Ovary (tissue), 9 donors: ENCODE measurements around the gene CCR5AS. TPM values are rescaled to one million over a fixed set of nuclear protein-coding genes. Genes with fewer than 3 reads are reported as not detected.

Experiments
- DNase-seq, 5 donors: peaks; one replicate each; pipeline ENCODE4 v3.0.0-alpha.2; 2019 to 2020
- H3K27ac ChIP-seq, 2 donors: fragments of 200-600 bp; one replicate each; pipeline versions ENCODE4 v1.5.1 to v1.8.0; 2019 to 2022
- H3K27me3 ChIP-seq: fragments of 200-600 bp; one replicate; pipeline ENCODE4 v1.8.0; 2022
- H3K36me3 ChIP-seq: fragments of 200-600 bp; sonication (generic); one replicate; pipeline ENCODE4 v1.5.1; 2019
- H3K4me1 ChIP-seq: one replicate; pipeline ENCODE4 v1.8.1; 2013; ENCODE audit warnings: mild to moderate bottlenecking, moderate library complexity; ENCODE audit not compliant: insufficient read depth
- H3K4me3 ChIP-seq: fragments of 200-600 bp; sonication (generic); one replicate; pipeline ENCODE4 v1.5.1; 2017
- H3K9me3 ChIP-seq, 2 donors: fragments of 200-600 bp in 1 of 2; sonication (generic) in 1 of 2; one replicate each; pipeline versions ENCODE4 v1.5.1 to v1.8.1; 2013 to 2019; ENCODE audit warnings: mild to moderate bottlenecking in 1 of 2, moderate library complexity in 1 of 2
- CTCF ChIP-seq, 3 donors: fragments of 450-650 bp in 2 of 3; fragments of 200-600 bp in 1 of 3; IDR thresholded peaks; one replicate each; pipeline versions ENCODE4 v1.5.1 to v1.8.0; 2016 to 2022; ENCODE audit warnings: antibody characterized with exemption in 3 of 3, mild to moderate bottlenecking in 1 of 3
- EP300 ChIP-seq: sonication (generic); formaldehyde crosslinking; IDR thresholded peaks from one replicate; pipeline ENCODE4 v1.6.1; 2017; ENCODE audit warnings: antibody characterized with exemption
- POLR2A ChIP-seq: fragments of 450-650 bp; IDR thresholded peaks from one replicate; pipeline ENCODE4 v1.6.1; 2017; ENCODE audit warnings: antibody characterized with exemption, mild to moderate bottlenecking, moderate library complexity
- WGBS, 3 donors: extraction: QIAGEN DNeasy Blood & Tissue Kit in 1 of 3; methylation state at CpG; one replicate each; pipeline versions ENCODE4 v1.1.5 to v1.1.7; 2013 to 2017; 5-methylcytosine and 5-hydroxymethylcytosine counted together
- intact Hi-C, 4 donors: fragments of 100-400 bp; cut with DNase I; formaldehyde crosslinking; loops; one replicate each; pipeline versions ENCODE4 v1.11.0 to v1.15.1; 2022 to 2023
- polyA plus RNA-seq, 2 donors: library from polyadenylated mRNA; stranded (reverse); fragments of 200-250 nt in 1 of 2; fragments of 350-450 nt in 1 of 2; fragmentation: Illumina TruSeq in 1 of 2; extraction: RNeasy Lipid Tissue Mini Kit (QIAGEN cat#74804) in 1 of 2; gene quantifications; one replicate each; pipeline ENCODE4 v1.2.3, GENCODE V29; 2013 to 2014
- total RNA-seq, 7 donors: library from RNA; depleted of rRNA in 2 of 7; stranded (reverse); fragments of >200 nt in 2 of 7; fragmentation: NEBNext Ultra II Directional in 3 of 7; extraction: Animal tissue kit (Norgen Biotek cat#: 25700) in 3 of 7; gene quantifications; one replicate each; pipeline versions ENCODE4 v1.1.0 to v1.2.4, GENCODE V29; 2016 to 2023
- donor health status: DM: no; HTN: no; CAD: no; lungs with moderate emphysema.
- donor health status: DM: no; HTN: no; CAD: no.
- donor health status: Bipolar disorder and iron deficiency.
- donor health status: DM: yes; HTN: yes; CAD: no.
- donor health status: DM: no; HTN: no; CAD: no.
- donor health status: DM: yes; HTN: yes; CAD: no.

CCR5AS gene

GRCh38 chr3:46321461-46322104 lies 85.3 kb downstream of the CCR5AS start:
- no peak overlapping the region for H3K27ac ChIP-seq
- no peaks in the 10 kb centered on the region for H3K36me3 ChIP-seq
- H3K9me3 ChIP-seq: no peaks in the 10 kb centered on the region
- H3K27me3 ChIP-seq: no peaks in the 10 kb centered on the region
- DNase-seq: no peak
- H3K4me3 ChIP-seq: no peak overlapping the region
- intact Hi-C loops: no loop called here
- WGBS, 3 donors: 80 to 90% (median 82%) methylated on average over 1 of the region's 1 CpG
- no peaks in the 10 kb centered on the region for H3K4me1 ChIP-seq
- TF ChIP-seq POLR2A (no peak), EP300 (no peak), CTCF (IDR thresholded peaks at IDR 0.05) (no peak)

- no peak overlapping the region for H3K4me3 ChIP-seq
- no peak for TF ChIP-seq EP300
- no peak for TF ChIP-seq CTCF (IDR thresholded peaks at IDR 0.05)
- TF ChIP-seq POLR2A: no peak
- no peak for DNase-seq
- H3K27ac ChIP-seq: no peak overlapping the region
- no peaks in the 10 kb centered on the region for H3K4me1 ChIP-seq
- H3K27me3 ChIP-seq: no peaks in the 10 kb centered on the region
- no peaks in the 10 kb centered on the region for H3K9me3 ChIP-seq
- H3K36me3 ChIP-seq: no peaks in the 10 kb centered on the region
- intact Hi-C loops: no loop called here
- 85 to 90% (median 90%) methylated on average over 3 of the region's 3 CpGs for WGBS, 3 donors
These were observed 88.5 kb downstream of the CCR5AS start for GRCh38 chr3:46318207-46318927.

DNA sequence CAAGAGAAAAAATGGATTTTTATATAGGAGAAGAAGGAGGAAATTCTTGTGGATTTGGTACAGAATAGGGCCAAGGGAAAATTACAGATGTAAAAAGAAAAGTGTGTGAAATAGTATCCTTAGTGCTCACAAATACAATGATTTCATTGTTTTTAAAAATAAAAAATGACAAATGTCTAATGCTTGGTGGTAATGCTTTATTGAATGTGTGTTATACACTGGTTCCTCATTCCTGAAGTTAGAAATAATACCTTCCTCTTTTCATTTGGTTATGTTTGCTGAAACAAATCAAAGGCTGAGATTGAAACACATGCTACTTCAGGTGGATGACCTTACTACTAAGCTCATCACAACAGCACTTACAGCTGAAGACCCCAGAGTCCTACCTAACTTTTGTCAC lies 90.7 kb downstream of the CCR5AS start:
- intact Hi-C loops: no loop called here
- Histone ChIP-seq H3K27me3 (no peaks in the 10 kb centered on the region), H3K4me1 (no peaks in the 10 kb centered on the region), H3K36me3 (no peaks in the 10 kb centered on the region), H3K4me3 (no peak overlapping the region), H3K27ac (no peak overlapping the region), H3K9me3 (no peaks in the 10 kb centered on the region)
- DNase-seq: no peak
- TF ChIP-seq EP300 (no peak), CTCF (IDR thresholded peaks at IDR 0.05) (no peak), POLR2A (no peak)

GRCh38 chr3:46314517-46314916 lies 92.3 kb downstream of the CCR5AS start:
- Histone ChIP-seq H3K4me1 (no peaks in the 10 kb centered on the region), H3K4me3 (no peak overlapping the region), H3K9me3 (no peaks in the 10 kb centered on the region), H3K27me3 (no peaks in the 10 kb centered on the region), H3K27ac (no peak overlapping the region), H3K36me3 (no peaks in the 10 kb centered on the region)
- DNase-seq: no peak
- intact Hi-C loops: no loop called here
- no peak for TF ChIP-seq CTCF (IDR thresholded peaks at IDR 0.05)
- TF ChIP-seq EP300: no peak
- TF ChIP-seq POLR2A: no peak

Other genes with a start within 250 kb of the CCR5AS start
- gene CCR1, start 198.8 kb downstream of the CCR5AS start, total RNA-seq: 1 to 10 TPM; 2.2 to 8.0 (median 3.5) TPM
- 10 to 100 TPM in 1 of 2 donors, 1 to 10 TPM in 1; 2.1 to 14.6 TPM for gene CCR1, start 198.8 kb downstream of the CCR5AS start, polyA plus RNA-seq
- gene CCR3, start 164.6 kb downstream of the CCR5AS start, total RNA-seq: not detected
- gene CCR3, start 164.6 kb downstream of the CCR5AS start, polyA plus RNA-seq: not detected
- 1 to 10 TPM in 1 of 7 donors, under 1 TPM in 6; 0.34 to 1.8 (median 0.43) TPM for gene CCR2, start 53.0 kb downstream of the CCR5AS start, total RNA-seq
- gene CCR2, start 53.0 kb downstream of the CCR5AS start, polyA plus RNA-seq: 1 to 10 TPM in 1 of 2 donors, under 1 TPM in 1; 0.40 to 6.0 TPM
- 1 to 10 TPM in 3 of 7 donors, under 1 TPM in 4; 0.23 to 2.1 (median 0.92) TPM for gene CCR5, start 36.1 kb downstream of the CCR5AS start, total RNA-seq
- gene CCR5, start 36.1 kb downstream of the CCR5AS start, polyA plus RNA-seq: 1 to 10 TPM in 1 of 2 donors, under 1 TPM in 1; 0.45 to 7.4 TPM
- 1 to 10 TPM in 3 of 7 donors, under 1 TPM in 3, not detected in 1; 0.72 to 4.4 (median 1.0) TPM for gene CCRL2, start 193 bp upstream of the CCR5AS start, total RNA-seq
- 1 to 10 TPM; 1.2 to 5.4 TPM for gene CCRL2, start 193 bp upstream of the CCR5AS start, polyA plus RNA-seq
- 10 to 100 TPM in 1 of 7 donors, 1 to 10 TPM in 4, under 1 TPM in 2; 0.56 to 23.7 (median 1.2) TPM for gene LTF, start 57.8 kb upstream of the CCR5AS start, total RNA-seq
- 1 to 10 TPM in 1 of 2 donors, under 1 TPM in 1; 0.86 to 1.5 TPM for gene LTF, start 57.8 kb upstream of the CCR5AS start, polyA plus RNA-seq
- not detected for gene RTP3, start 90.9 kb upstream of the CCR5AS start, total RNA-seq
- gene RTP3, start 90.9 kb upstream of the CCR5AS start, polyA plus RNA-seq: not detected
- 1 to 10 TPM; 3.9 to 9.3 (median 6.2) TPM for gene LRRC2, start 159.2 kb upstream of the CCR5AS start, total RNA-seq
- 1 to 10 TPM; 5.8 to 6.9 TPM for gene LRRC2, start 159.2 kb upstream of the CCR5AS start, polyA plus RNA-seq
- gene FAM240A, start 205.5 kb upstream of the CCR5AS start, total RNA-seq: under 1 TPM in 1 of 7 donors, not detected in 6; 0.17 TPM
- not detected for gene FAM240A, start 205.5 kb upstream of the CCR5AS start, polyA plus RNA-seq